ENCODE data around the gene DSCAM. TPM values are rescaled to one million over a fixed set of nuclear protein-coding genes. Genes with fewer than 3 reads are reported as not detected.

The DSCAM gene
- total and polyA plus RNA-seq, 10 of the 15 experiments (the other 5 are each of a cell fraction or from before 2014, with no cell fraction given): not detected

- no peak overlapping the region for H3K27ac ChIP-seq (ENCODE audit: control insufficient read depth, insufficient read depth)
- no TSS peak for BruUV-seq (replicated peaks)
- no peak overlapping the region for H3K9ac ChIP-seq (ENCODE audit: control insufficient read depth, insufficient read depth, low read length)
- RAD21 ChIA-PET (ENCODE audit: unreplicated experiment): no interaction called here
- H3K36me3 ChIP-seq (ENCODE audit: control insufficient read depth in 2 of 2, insufficient read depth in 2 of 2, low read length in 1 of 2): no peaks in the 10 kb centered on the region
- FAIRE-seq: no peak
- intact Hi-C loops (cut with micrococcal nuclease; ENCODE audit: unreplicated experiment) (no loop called here), in situ Hi-C loops (cut with MboI) (no loop called here)
- CTCF ChIA-PET: no interaction called here
- ATAC-seq: no peak
- H3K4me3 ChIP-seq: no peak overlapping the region
- POLR2A ChIA-PET: no interaction called here
- H3K27me3 ChIP-seq (replicated peaks in 1 of 2; ENCODE audit: control insufficient read depth in 2 of 2, insufficient read depth in 2 of 2, low read length in 1 of 2): no peaks in the 10 kb centered on the region
- H3K9me3 ChIP-seq (replicated peaks; ENCODE audit: control insufficient read depth, insufficient read depth, low read length): no peaks in the 10 kb centered on the region; the same call in 2 of the 3 replicates
- WGBS (ENCODE audit: insufficient coverage, insufficient replicate concordance, low lambda C conversion rate, missing lambda C conversion rate): 0% methylated on average over 3 of the region's 3 CpGs
- no peak for TF ChIP-seq MTA2 (IDR thresholded peaks at IDR 0.05; ENCODE audit: low read depth)
- TF ChIP-seq TCF7 (IDR thresholded peaks at IDR 0.05; ENCODE audit: borderline replicate concordance): no peak
- H3K4me1 ChIP-seq (ENCODE audit: control insufficient read depth, insufficient read depth, low read length): no peaks in the 10 kb centered on the region
- no peak overlapping the region for H2AFZ ChIP-seq (ENCODE audit: control insufficient read depth, low read depth, low read length)
- no peak for DNase-seq (ENCODE audit: low read depth, low spot score)
- SMC1A ChIA-PET (ENCODE audit: uncharacterized antibody, unreplicated experiment): no interaction called here
- H3K79me2 ChIP-seq (ENCODE audit: control insufficient read depth, insufficient read depth, low read length): no peaks in the 10 kb centered on the region
- no peak overlapping the region for H3K4me2 ChIP-seq (ENCODE audit: control insufficient read depth, insufficient read depth)
- H4K20me1 ChIP-seq (ENCODE audit: control insufficient read depth, insufficient read depth): no peaks in the 10 kb centered on the region
Observed at GRCh38 chr21:40757366-40757765, 89.6 kb downstream of the DSCAM start.

- ChIA-PET SMC1A (ENCODE audit: uncharacterized antibody, unreplicated experiment) (no interaction called here), POLR2A (no interaction called here), RAD21 (ENCODE audit: unreplicated experiment) (no interaction called here), CTCF (no interaction called here)
- Histone ChIP-seq H3K4me3 (no peak overlapping the region), H3K9ac (ENCODE audit: control insufficient read depth, insufficient read depth, low read length) (no peak overlapping the region), H2AFZ (ENCODE audit: control insufficient read depth, low read depth, low read length) (no peak overlapping the region), H3K27me3 (replicated peaks in 1 of 2; ENCODE audit: control insufficient read depth in 2 of 2, insufficient read depth in 2 of 2, low read length in 1 of 2) (no peaks in the 10 kb centered on the region), H3K36me3 (ENCODE audit: control insufficient read depth in 2 of 2, insufficient read depth in 2 of 2, low read length in 1 of 2) (no peaks in the 10 kb centered on the region), H3K4me1 (ENCODE audit: control insufficient read depth, insufficient read depth, low read length) (no peaks in the 10 kb centered on the region), H3K27ac (ENCODE audit: control insufficient read depth, insufficient read depth) (no peak overlapping the region), H3K9me3 (replicated peaks; ENCODE audit: control insufficient read depth, insufficient read depth, low read length) (no peaks in the 10 kb centered on the region; the same call in 2 of the 3 replicates), H3K79me2 (ENCODE audit: control insufficient read depth, insufficient read depth, low read length) (no peaks in the 10 kb centered on the region), H4K20me1 (ENCODE audit: control insufficient read depth, insufficient read depth) (no peaks in the 10 kb centered on the region), H3K4me2 (ENCODE audit: control insufficient read depth, insufficient read depth) (no peak overlapping the region)
- no peak for DNase-seq (ENCODE audit: low read depth, low spot score)
- 19% methylated on average over 5 of the region's 5 CpGs for WGBS (ENCODE audit: insufficient coverage, insufficient replicate concordance, low lambda C conversion rate, missing lambda C conversion rate)
- no peak for ATAC-seq
- TF ChIP-seq SKIL (IDR thresholded peaks at IDR 0.05; ENCODE audit: low read depth, poor library complexity, severe bottlenecking) (no peak), NFXL1 (IDR thresholded peaks at IDR 0.05; ENCODE audit: borderline replicate concordance) (no peak), TCF3 (IDR thresholded peaks at IDR 0.05; ENCODE audit: borderline replicate concordance, insufficient read depth, low read depth, low read length) (no peak), CTCF (IDR thresholded peaks at IDR 0.05 in 2 of 3, conservative IDR thresholded peaks at IDR 0.05 in 1 of 3; ENCODE audit: control insufficient read depth in 2 of 3, extremely low read depth in 1 of 3, insufficient read depth in 1 of 3, low read depth in 3 of 3, low read length in 3 of 3) (no peak), NFIC (IDR thresholded peaks at IDR 0.05; ENCODE audit: low read depth, low read length) (no peak), MYC (IDR thresholded peaks at IDR 0.05; ENCODE audit: insufficient read depth, insufficient read length, insufficient replicate concordance, low read length, severe bottlenecking) (no peak), TCF12 (IDR thresholded peaks at IDR 0.05; ENCODE audit: low read depth, low read length) (no peak), FOS (IDR thresholded peaks at IDR 0.05; ENCODE audit: borderline replicate concordance, extremely low read depth, insufficient read length) (no peak), CBX3 (IDR thresholded peaks at IDR 0.05; ENCODE audit: borderline replicate concordance, low read depth) (no peak)
- intact Hi-C loops (cut with micrococcal nuclease; ENCODE audit: unreplicated experiment): no loop called here
- no peak for FAIRE-seq
- no TSS peak for BruUV-seq (replicated peaks)
- in situ Hi-C loops (cut with MboI): no loop called here
Observed at GRCh38 chr21:40754466-40754865, 92.5 kb downstream of the DSCAM start.

Measured in GM12878 (cell line).